Dermis microvascular lymphatic vessel endothelial cell (primary cell): Measurements from ENCODE around the gene IBA57. TPM values are rescaled to one million over a fixed set of nuclear protein-coding genes. Genes with fewer than 3 reads are reported as not detected.
A peak's percentile ranks its signal among the peaks of the same experiment; 100 is the strongest.

Source experiments
- DNase-seq, 2 donors: peaks; one replicate each; pipeline versions ENCODE4 v3.0.0 to v3.0.0-alpha.2; 2010; ENCODE audit warnings: low read depth in 2 of 2
- total RNA-seq: library from RNA; depleted of rRNA; stranded (reverse); fragments of >200 nt; gene quantifications from 2 replicates; pipeline ENCODE4 v1.2.1, GENCODE V29; 2014

Gene IBA57
- 6.0 and 7.3 TPM in 2 replicates for total RNA-seq

DNA sequence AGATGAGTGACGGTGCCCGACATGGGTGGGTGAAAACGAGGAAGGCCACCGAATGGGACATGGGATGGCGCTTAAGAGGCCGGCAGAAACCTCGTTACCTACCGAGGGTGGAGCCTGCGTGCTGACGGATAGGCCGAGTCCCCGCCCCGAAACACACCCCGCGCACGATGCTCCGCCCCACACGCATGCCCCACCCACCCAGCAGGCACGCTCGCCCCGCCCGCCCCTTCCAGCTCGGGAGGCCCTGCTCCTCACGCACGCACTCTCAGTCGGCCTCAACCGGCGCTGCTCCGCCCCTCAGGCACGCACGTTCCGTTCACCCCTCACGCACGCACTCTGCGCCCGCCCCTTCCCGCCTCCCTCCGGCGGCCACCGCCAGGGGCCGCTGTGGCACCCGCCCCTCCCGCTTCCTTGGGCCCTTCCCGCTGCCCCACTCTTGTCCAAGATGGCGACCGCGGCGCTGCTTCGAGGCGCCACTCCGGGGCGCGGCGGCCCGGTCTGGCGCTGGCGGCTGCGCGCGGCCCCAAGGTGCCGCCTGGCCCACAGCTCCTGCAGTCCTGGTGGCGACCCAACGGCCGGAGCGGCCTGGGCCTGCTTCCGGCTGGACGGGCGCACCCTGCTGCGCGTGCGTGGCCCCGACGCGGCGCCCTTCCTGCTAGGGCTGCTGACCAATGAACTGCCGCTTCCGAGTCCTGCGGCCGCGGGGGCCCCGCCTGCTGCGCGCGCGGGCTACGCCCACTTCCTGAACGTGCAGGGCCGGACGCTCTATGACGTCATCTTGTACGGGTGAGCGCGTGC, at the start of gene IBA57:
IBA57 (plus strand) TSS at position 433 of the 798 bp plus-strand sequence; CDS start at position 446, 13 bp downstream.
- peak; percentile 96 to 99 for DNase-seq

DNA sequence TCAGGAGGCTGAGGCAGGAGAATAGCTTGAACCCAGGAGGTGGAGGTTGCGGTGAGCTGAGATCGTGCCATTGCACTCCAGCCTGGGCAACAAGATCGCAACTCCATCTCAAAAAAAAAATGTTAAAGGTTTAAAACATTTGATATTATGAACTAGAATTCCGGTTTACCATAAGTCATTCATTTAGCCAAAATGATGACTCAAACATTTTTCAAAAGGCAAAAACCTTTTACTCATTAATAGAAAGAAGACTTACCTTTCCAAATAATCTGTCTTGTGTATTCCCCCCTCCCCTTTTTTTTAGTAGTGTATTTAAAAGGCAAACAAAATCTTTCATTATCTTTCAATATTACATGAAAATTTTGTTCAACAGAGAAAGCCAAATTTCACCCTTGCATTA, 48.3 kb upstream of the IBA57 start:
- DNase-seq: no peak

DNA sequence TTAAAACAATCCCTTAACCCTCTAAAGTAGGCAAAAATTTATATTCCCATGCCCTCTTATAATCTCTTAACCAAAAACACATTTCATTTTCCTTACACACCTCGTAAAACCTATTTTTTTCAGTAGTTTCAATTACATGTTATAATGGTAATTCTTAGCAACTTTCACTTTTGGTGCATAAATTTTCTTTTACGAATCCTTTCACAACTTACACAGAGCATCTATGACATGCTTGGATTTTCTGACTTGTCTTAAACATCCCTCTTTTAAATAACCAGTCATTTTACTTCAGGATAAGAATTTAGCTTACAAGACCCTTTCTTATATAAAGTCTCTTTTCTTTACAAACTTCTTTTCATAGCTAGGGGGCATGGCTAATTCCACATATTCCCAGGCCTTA, 47.6 kb upstream of the IBA57 start:
- no peak for DNase-seq

DNA sequence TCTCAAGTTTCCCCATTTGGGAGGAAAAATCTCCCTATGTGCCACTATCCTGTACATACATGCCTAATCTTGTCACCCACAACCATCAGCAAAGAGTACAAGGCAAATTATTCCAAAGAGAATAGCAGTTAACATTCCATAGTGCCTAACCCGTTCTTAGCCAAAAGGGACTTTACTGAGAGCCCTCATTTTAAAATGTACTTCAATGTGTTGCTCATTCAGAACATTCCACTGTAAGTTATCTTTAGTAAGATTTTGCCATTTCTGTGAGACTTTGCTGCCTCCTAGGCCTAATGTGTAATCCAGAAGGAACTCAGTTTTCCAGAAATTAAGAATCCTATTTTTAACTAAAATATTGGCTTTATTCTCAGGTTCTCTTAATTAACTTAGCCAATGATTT, 45.3 kb upstream of the IBA57 start:
- no peak for DNase-seq

DNA sequence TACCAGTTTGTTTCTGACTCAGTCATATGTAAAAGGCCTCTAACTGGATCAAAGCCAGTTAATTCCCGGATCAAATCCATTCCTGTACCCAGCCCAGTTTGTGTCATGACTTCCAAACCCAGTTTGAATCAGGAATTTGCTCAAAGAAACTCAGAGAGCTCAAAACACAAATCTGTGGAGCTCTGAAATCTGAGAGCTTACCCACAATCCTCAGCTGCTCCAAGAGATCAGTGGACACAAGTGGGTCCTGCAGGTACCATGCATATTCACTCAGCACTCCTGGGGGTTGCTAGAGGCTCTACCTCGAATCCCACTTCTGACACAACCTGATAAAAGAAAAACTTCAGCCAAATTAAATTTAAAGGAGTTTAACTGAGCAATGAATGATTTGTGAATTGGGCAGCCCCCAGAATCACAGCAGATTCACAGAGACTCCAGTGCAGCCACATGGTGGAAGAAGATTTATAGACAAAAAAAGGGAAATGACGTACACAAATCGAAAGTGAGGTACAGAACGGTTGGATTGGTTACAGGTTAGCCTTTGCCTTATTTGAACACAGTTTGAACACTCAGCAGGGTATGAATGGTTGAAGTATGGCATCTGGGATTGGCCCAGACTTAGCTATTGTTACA, 44.6 kb upstream of the IBA57 start:
- DNase-seq: no peak

DNA sequence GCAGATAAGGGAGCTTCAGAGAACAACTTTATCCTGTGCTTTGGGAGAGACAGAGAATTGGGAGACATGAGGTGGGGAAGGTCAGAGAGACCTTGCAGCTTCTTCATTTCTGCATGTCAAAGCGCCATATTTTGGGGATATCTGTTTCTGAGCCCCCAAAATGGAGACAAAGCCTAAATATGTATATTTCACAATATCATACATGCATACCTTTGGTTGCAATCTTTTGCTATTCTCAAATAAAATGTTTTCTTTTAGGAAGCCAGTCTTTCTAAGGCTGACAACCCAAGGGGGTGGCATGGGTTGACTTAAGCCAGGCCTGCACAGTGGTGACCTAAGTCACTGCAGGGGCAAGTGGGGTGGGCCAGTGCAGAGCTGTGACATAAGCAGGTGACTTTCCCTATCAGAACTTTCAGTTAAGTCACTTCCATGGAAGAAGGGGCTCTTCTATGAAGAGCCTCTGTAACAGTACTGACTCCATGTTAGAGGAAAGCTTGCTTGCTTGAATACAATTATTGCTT, 42.6 kb upstream of the IBA57 start:
- no peak for DNase-seq

DNA sequence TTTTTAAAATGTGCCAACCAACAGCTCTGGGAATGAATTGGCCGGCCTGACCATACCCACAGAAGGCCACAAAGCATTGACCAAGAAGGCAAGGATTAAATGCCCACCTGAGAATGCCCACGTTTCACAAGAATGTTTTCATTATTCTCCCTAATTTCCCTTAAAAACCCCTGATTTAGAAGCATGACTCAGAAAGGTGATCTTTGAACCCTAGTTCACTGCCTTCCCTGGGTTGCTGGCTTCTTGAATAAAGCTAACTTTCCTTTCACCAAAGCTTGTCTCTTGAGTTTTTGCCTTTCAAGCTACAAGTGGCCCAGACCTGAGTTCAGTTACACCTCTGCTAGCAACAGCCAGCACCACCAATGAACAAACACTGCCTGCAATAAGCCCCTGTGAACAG, 42.1 kb upstream of the IBA57 start:
- DNase-seq: no peak

DNA sequence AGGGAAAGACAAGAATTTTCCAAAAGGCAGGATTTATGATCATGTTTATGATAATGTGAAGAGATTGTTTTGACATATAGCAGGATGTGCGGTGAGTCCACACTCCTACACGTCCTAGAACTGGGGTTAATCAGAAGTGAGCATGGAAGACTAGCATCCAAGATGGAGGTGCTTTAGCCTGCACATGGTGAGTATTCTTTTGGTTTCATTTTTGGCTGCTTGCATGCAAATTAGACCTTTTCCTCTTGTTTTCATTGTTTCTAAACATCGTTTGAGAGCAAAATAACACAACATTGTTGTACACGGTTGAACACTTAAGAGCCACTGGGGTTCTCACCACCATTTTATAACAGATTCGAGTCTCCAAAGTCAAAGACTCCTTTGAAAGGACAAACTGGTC, 40.4 kb upstream of the IBA57 start:
- DNase-seq: no peak

DNA sequence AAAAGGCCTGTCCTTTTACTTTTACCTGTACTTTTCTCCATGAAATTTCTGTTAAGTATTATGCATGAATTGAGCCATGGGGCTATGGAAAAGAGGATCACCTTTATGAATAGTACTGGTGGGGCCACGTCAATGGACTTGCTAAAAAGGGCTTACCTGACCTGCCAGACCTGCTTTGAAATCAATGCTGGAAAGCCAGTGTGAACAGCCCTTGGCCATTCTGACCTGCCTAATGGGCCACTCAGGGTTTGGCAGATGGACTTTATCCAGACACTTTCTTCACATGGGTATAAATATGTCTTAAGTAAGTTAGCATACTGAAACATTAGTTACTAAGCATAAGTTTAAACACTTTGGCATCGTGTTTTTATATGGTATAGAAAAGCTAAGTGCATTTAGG, 33.8 kb upstream of the IBA57 start:
- DNase-seq: no peak

DNA sequence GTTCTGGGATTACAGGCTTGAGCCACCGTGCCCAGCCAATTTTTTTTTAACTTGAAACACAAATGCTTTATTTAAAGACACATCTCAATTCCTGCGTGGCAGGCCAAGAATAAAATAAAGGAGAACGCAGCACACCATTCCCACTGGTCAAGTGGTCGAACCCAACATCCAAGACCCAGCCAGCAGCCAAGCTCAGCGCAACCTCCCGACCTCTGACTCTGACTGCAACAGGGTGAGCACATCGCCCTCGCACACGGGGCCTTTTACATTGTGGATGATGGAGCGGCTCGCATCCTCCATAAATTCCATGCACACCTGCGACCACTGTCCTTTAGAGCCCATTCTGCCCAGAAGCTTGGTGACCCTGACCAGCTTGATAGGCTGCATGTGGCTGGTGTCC, 31.0 kb upstream of the IBA57 start:
- no peak for DNase-seq

DNA sequence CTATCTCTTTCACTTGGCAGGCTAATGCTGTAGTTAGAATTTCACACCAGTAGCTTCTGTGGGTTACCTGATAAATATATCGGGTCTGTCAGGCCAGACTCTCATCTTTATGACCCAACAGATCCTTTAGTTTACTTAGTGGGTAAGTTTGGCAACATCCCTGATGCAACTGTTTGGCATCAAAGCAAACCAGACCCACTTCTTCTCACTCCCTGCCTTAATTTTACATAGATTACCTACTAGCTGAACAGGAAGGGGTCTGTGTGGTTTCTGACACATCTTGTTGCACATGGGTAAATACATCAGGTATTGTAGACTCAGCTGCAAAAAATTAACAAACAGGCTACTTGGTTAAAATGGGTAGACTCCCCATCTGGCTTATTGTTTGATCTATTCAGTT, 28.7 kb upstream of the IBA57 start:
- no peak for DNase-seq

DNA sequence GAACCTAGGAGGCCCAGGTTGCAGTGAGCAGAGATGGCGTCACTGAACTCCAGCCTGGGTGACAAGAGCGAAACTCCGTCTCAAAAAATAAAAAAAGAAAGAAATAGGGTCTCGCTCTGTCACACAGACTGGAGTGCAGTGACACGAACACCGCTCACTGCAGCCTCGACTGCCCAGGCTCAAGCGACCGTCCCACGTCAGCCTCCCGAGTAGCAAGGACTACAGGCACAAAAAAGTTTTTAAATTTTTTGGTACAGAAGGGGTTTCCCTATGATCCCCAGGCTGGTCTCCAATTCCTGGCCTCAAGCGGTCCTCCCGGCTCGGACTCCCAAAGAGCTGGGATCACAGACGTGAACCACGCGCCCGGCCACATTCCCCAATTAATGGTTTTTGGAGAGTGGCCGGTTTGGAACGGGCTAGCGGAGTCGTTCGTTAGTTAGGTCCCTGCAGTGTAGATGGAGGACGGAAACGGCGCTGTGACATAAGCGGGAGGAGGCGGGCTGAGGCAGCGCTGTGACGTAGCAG, 26.1 kb upstream of the IBA57 start:
- no peak for DNase-seq

DNA sequence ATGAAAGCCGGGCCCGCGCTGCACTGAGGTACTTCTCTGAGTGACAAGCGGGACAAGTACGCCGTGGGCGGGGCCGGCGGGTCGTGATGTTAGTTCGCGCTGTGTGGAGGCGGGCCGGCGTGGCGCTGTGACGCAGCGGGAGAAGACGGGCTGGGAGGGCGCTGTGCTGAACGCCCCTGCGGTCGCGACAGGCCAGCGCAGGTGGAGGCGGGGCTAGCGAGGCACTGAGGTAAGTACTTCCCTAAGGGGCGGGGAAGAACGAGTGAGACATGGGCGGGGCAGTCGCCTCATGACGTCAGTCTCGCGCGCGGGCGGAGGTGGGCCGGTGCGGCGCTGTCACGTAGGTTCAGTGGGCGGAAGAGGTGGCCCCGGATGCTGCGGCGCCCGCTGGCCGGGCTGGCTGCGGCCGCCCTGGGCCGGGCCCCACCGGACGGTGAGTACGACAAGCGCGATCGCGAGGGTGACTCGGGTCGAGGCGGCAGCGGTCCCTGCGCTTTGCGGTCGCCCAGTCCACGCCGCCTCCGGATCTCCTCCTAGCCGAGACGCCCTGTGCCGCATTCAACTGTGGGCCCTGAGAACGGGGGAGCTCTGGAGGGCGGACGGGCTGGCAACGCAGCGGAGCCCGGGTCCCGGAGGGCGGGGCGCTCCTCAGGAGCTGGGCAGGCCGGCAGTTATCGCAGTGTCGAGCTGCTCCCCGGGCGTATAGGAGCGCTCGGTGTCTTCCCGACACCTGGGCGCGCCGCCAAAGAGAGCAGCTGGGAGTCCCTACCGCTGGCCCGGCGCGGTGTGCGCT, 25.5 kb upstream of the IBA57 start, which contains the start of gene GUK1:
GUK1 (plus strand) TSS at position 349 of the 793 bp plus-strand sequence; CDS start at position 373, 24 bp downstream.
- peak; percentile 98 to 100 for DNase-seq

DNA sequence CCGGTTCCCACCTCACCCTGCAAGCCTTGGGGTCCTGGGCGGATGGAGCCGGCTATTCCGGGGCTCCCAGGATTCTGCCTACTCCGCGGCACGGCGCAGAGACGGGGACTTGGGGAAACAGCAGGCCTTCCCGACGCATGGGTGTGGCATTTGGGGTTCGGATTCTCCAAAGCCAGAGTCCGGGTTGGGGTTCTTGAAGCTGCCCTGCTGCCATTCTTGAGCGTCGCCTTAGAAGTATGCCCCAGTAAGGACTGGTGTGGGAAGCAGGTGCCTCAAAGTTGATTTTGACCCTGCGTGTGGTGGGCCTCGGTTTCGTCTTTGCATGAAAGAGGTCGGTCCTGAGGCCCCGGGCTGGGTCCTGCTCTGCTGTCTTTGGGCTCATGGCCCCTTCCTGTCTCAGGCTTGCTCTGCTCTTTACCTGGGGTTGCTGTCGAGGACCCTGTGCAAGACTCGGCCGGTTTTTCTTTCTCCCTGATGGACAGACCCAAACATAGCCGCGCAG, 24.8 kb upstream of the IBA57 start:
- no peak for DNase-seq

DNA sequence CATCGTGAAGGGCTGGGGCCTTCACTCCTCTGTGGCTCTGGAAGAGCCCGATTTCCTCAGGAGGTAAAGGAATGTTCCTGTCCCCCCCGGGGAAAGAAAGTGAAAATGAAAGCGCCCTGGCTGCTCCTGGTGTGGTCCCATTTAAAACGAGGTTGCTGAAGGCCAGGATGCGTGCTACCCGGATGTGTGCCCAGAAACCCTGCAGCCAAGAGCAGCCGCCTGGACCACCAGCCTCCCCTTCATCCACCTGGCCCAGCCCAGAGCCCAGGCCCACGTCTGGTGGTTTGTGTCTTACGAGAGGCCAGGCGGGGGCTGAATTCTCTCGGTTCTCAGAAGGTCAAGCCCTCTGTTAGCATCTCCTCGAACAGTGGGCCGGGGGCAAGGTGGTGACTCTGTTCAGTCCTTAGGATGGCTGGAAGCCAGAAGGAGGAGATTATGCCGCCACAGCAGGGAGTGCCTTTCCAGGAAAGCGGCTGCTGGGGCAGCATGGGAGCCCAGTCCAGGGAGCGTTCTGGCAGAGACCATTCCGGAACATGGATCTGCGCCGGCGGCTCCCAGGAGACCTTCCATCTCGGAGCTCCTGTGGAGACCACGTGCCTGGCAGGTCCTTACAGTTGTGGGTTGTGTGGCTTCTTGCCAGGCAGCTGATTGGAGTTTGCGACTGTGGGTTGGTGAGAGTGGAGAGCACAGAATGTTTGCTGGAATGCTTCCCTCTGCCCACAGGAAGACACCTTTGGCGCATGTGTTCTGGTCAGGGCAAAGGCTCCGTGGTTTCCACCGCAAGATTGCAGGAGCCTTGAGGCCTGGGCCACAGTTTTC, 24.2 kb upstream of the IBA57 start:
- DNase-seq: peak in 1 of 2 donors; percentile 47

DNA sequence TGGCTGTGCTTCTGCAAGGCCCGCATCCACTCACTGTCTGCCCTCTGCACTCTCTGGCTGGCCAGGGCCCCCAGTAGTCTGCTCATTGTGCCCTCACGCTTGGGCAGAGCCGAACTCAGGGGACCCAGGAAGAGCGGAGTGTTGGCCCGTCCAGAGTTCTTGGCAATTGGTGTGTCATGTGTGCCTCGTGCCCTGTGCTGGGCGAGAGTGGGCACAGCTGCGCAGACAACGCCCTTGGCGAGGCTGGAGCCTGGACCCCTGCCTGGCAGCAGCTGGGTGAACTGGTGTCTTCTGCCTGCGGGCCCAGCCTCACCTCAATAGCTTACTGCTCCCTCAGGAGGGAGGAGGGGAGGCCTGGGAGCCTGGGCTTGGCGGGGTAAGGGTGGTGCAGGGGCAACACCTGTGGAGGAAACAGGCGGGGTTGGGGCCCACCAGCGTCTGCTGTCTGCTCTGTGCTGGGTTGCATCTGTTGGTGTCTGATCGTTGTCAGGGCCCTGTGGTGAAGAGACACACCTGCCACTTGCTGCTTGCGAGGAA, 23.4 kb upstream of the IBA57 start:
- DNase-seq: no peak

DNA sequence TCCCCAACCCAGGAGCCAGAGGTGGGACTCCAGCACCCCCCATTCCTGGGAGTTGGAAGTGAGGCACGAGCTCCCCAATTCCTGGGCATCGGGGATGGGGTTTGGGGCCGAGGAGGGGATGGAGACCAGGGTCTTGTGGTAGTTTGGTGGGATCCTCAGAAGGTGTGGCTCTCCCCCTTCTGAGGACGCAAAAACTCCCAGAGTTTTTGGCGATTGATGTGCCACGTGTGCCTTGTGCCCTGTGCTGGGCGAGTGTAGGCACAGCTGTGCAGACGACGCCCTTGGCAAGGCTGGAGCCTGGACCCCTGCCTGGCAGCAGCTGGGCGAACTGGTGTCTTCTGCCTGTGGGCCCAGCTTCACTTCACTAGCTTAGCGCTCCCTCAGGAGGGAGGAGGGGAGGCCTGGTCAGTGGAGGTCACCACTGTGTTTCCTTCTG, 22.9 kb upstream of the IBA57 start:
- no peak for DNase-seq

DNA sequence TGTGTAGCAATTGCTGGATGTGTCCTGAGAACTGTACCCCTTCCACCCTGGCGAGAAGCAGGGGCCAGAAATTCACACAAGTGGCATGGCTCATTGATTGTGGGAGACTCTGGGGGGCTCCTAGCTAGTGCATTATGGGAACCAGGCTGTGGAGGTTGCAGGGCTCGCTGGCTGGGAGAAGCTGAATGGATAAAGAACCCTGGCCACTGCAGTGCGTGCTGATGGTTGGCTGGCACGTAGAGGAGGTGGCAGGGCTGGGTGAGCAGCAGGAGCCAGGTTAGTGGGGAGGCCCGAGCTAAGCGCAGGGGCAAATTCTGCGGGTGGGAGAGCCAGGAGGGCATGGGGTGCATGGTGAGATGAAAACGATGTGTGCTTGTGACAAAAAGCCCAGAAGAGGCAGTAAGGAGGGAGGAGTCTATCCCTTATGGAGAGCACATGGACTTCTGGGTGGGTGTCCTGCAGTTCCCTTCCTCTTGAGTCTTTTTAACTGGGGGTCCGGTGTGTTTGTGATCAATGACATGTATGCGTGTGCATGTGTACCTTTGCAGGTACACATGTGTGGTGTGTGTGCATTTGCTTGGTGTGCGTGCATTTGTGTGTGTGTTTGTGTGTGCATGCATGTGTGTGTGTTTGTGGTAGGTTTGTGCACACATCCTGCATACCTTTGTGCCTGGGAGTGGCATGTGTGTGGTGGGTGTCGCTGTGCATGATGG, 22.0 kb upstream of the IBA57 start:
- DNase-seq: no peak

DNA sequence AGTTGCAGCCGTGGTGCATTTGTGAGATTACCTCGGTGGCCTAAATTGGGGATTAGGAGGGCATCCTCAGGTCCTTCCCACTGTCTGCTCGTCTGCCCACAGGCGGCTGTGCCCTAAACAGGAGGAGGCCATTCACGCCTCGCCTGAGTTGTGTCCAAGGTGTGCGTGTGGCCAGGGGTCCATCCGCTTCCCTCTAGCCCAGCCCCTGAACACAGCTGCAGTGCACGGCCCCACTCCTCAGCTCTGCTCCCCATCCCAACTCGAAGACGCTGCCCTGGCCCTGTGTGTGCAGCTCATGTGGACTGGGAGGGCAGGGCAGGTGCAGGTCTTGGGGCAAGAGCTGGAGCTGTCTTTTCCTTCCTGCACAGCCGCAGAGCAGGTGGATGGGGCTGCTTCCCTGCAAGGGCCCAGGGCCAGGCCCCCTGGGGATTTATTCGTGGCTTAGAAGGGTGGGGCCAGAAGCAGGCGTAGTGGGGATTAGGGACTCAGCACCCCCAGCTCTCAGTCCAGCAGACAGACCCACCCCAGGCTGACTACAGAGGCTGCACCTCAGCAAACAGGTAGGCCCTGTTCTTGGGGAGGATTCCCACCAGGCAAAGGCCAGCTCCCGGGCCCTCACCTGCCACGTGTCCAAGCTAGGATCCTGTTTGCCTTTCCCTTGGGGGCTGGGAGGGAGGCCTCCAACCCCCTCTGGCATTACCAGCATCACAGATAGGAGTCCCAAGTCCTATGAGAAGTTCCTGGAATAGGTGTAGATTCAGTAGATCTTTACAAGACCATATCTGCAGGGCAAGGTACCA, 21.2 kb upstream of the IBA57 start:
- DNase-seq: no peak
